OCI-LY1 (cell line): ENCODE measurements around the gene ALLC.

Source experiments
- H2AFZ ChIP-seq: fragments of 200-600 bp; sonication (generic), shearing (Covaris generic); 2 replicates; pipeline ENCODE4 v1.6.0; 2014; ENCODE audit warnings: antibody characterized with exemption, mild to moderate bottlenecking, low read length
- H3F3A ChIP-seq: fragments of 200-600 bp; sonication (generic), shearing (Covaris generic); 2 replicates; pipeline ENCODE4 v1.6.0; 2014; ENCODE audit warnings: mild to moderate bottlenecking, antibody characterized with exemption, low read length, moderate library complexity; ENCODE audit not compliant: insufficient read depth
- H3K27ac ChIP-seq: fragments of 200-600 bp; sonication (generic); 2 replicates; pipeline ENCODE4 v1.5.1; 2014; ENCODE audit warnings: low read length, mixed run types, mild to moderate bottlenecking, low read depth; ENCODE audit not compliant: poor library complexity, severe bottlenecking
- H3K27me3 ChIP-seq: fragments of 200-600 bp; sonication (generic); 2 replicates; pipeline ENCODE4 v1.6.0; 2014; ENCODE audit warnings: antibody characterized with exemption, mild to moderate bottlenecking, low read length, moderate library complexity; ENCODE audit not compliant: insufficient read depth
- H3K36me3 ChIP-seq: fragments of 200-600 bp; sonication (generic); 2 replicates; pipeline ENCODE4 v1.6.1; 2014; ENCODE audit warnings: mild to moderate bottlenecking, antibody characterized with exemption, low read length, moderate library complexity, mixed read lengths; ENCODE audit not compliant: insufficient read depth
- H3K4me1 ChIP-seq: fragments of 200-600 bp; sonication (generic); 2 replicates; pipeline ENCODE4 v1.5.1; 2014; ENCODE audit warnings: mild to moderate bottlenecking, low read length, moderate library complexity; ENCODE audit not compliant: insufficient read depth, severe bottlenecking
- H3K4me2 ChIP-seq: fragments of 200-600 bp; sonication (generic), shearing (Covaris generic); 2 replicates; pipeline ENCODE4 v1.6.1; 2014; ENCODE audit warnings: low read length
- H3K4me3 ChIP-seq: fragments of 200-600 bp; sonication (generic); 2 replicates; pipeline ENCODE4 v1.5.1; 2014; ENCODE audit warnings: low read length, low read depth, mild to moderate bottlenecking, mixed read lengths; ENCODE audit not compliant: poor library complexity, severe bottlenecking
- H3K79me2 ChIP-seq: fragments of 200-600 bp; shearing (Covaris generic); 2 replicates; pipeline ENCODE4 v1.6.1; 2016; ENCODE audit warnings: mixed run types, low read length, mixed read lengths; ENCODE audit not compliant: insufficient read depth
- H3K9ac ChIP-seq: fragments of 200-600 bp; sonication (generic), shearing (Covaris generic); 2 replicates; pipeline ENCODE4 v1.6.1; 2014; ENCODE audit warnings: mild to moderate bottlenecking, low read length, mixed read lengths
- H3K9me2 ChIP-seq: fragments of 200-600 bp; sonication (generic), shearing (Covaris generic); 2 replicates; pipeline ENCODE4 v1.6.1; 2014; ENCODE audit warnings: low read depth, mild to moderate bottlenecking, low read length, mixed read lengths
- H3K9me3 ChIP-seq: fragments of 200-600 bp; shearing (Covaris generic); 2 replicates; pipeline ENCODE4 v1.6.1; 2014; ENCODE audit warnings: low read length, mixed read lengths
- H4K20me1 ChIP-seq: fragments of 200-600 bp; sonication (generic), shearing (Covaris generic); 2 replicates; pipeline ENCODE4 v1.6.0; 2016; ENCODE audit warnings: mild to moderate bottlenecking, low read length; ENCODE audit not compliant: insufficient read depth
- CTCF ChIP-seq: fragments of 200-600 bp; sonication (generic), shearing (Covaris generic); IDR thresholded peaks from 2 replicates; pipeline ENCODE4 v1.5.1; 2017; ENCODE audit warnings: mild to moderate bottlenecking, antibody characterized with exemption, low read length, moderate library complexity, mixed read lengths
- EZH2 ChIP-seq: fragments of 200-600 bp; sonication (generic), shearing (Covaris generic); IDR thresholded peaks from 2 replicates; pipeline ENCODE4 v1.8.0; 2017; ENCODE audit warnings: borderline replicate concordance, mixed run types, mild to moderate bottlenecking, antibody characterized with exemption, low read length, moderate library complexity, mixed read lengths

ALLC gene

GRCh38 chr2:3677436-3677835 lies 19.4 kb downstream of the ALLC start:
- H3K36me3 ChIP-seq, result no peaks in the 10 kb centered on the region; the same call in 1 of the 2 replicates
- TF ChIP-seq EZH2, result no peak
- no peak for TF ChIP-seq CTCF

GRCh38 chr2:3678212-3678611 lies 20.2 kb downstream of the ALLC start:
- H3K4me2 ChIP-seq, result no peak overlapping the region

More at GRCh38 chr2:3677436-3677835, 19.4 kb downstream of the ALLC start:
- no peaks in the 10 kb centered on the region for H3F3A ChIP-seq
- no peak overlapping the region for H2AFZ ChIP-seq
- no peaks in the 10 kb centered on the region for H3K9me2 ChIP-seq
- no peaks in the 10 kb centered on the region for H3K9me3 ChIP-seq
- peaks cover 14% of the 10 kb centered on the region for H3K4me1 ChIP-seq
- no peak overlapping the region for H3K4me3 ChIP-seq
- no peaks in the 10 kb centered on the region for H3K79me2 ChIP-seq
- H3K27me3 ChIP-seq, result no peaks in the 10 kb centered on the region
- no peak overlapping the region for H3K9ac ChIP-seq
- no peak overlapping the region for H3K4me2 ChIP-seq
- no peak overlapping the region for H3K27ac ChIP-seq
- H4K20me1 ChIP-seq, result no peaks in the 10 kb centered on the region

GRCh38 chr2:3679180-3679579 lies 21.2 kb downstream of the ALLC start:
- H2AFZ ChIP-seq, result no peak overlapping the region
- no peaks in the 10 kb centered on the region; the same call in 1 of the 2 replicates for H3K36me3 ChIP-seq
- no peak for TF ChIP-seq EZH2
- TF ChIP-seq CTCF, result no peak
- H3K4me2 ChIP-seq, result no peak overlapping the region
- H3K27ac ChIP-seq, result no peak overlapping the region
- no peaks in the 10 kb centered on the region for H3K79me2 ChIP-seq
- no peaks in the 10 kb centered on the region for H3K27me3 ChIP-seq
- peaks cover 14% of the 10 kb centered on the region for H3K4me1 ChIP-seq
- no peaks in the 10 kb centered on the region for H3K9me2 ChIP-seq
- H4K20me1 ChIP-seq, result no peaks in the 10 kb centered on the region
- H3F3A ChIP-seq, result no peaks in the 10 kb centered on the region
- H3K9ac ChIP-seq, result no peak overlapping the region
- no peaks in the 10 kb centered on the region for H3K9me3 ChIP-seq
- no peak overlapping the region for H3K4me3 ChIP-seq

More at GRCh38 chr2:3678212-3678611, 20.2 kb downstream of the ALLC start:
- Histone ChIP-seq H3K9ac (no peak overlapping the region), H3K36me3 (no peaks in the 10 kb centered on the region; the same call in 1 of the 2 replicates), H4K20me1 (no peaks in the 10 kb centered on the region), H2AFZ (no peak overlapping the region), H3K4me1 (peaks cover 14% of the 10 kb centered on the region), H3K79me2 (no peaks in the 10 kb centered on the region), H3K27ac (no peak overlapping the region), H3F3A (no peaks in the 10 kb centered on the region), H3K4me3 (no peak overlapping the region), H3K9me3 (no peaks in the 10 kb centered on the region), H3K9me2 (no peaks in the 10 kb centered on the region), H3K27me3 (no peaks in the 10 kb centered on the region)
- TF ChIP-seq EZH2 (no peak), CTCF (no peak)
